ENCODE results near the gene LHFPL3.

The LHFPL3 gene

GRCh38 chr7:104296266-104296665 is 32.1 kb upstream of the LHFPL3 start:
- TF ChIP-seq EGR1 (IDR thresholded peaks at IDR 0.05) (no peak), TAF1 (IDR thresholded peaks at IDR 0.05; ENCODE audit: low read depth) (no peak), REST (IDR thresholded peaks at IDR 0.05; ENCODE audit: low read depth) (no peak), NFIC (IDR thresholded peaks at IDR 0.05) (no peak), EP300 (IDR thresholded peaks at IDR 0.05; ENCODE audit: borderline replicate concordance) (no peak), FOXM1 (IDR thresholded peaks at IDR 0.05; ENCODE audit: borderline replicate concordance, low read depth) (no peak), TEAD4 (IDR thresholded peaks at IDR 0.05) (no peak), RAD21 (IDR thresholded peaks at IDR 0.05; ENCODE audit: low read depth) (no peak), TCF12 (IDR thresholded peaks at IDR 0.05; ENCODE audit: low read depth) (no peak), CREB1 (IDR thresholded peaks at IDR 0.05; ENCODE audit: low read depth) (no peak), CEBPB (IDR thresholded peaks at IDR 0.05) (no peak), USF1 (IDR thresholded peaks at IDR 0.05) (no peak), YY1 (IDR thresholded peaks at IDR 0.05; ENCODE audit: low read depth) (no peak), ZBTB7A (IDR thresholded peaks at IDR 0.05; ENCODE audit: low read depth) (no peak), MAX (IDR thresholded peaks at IDR 0.05) (no peak)

GRCh38 chr7:104296900-104297299 is 31.5 kb upstream of the LHFPL3 start:
- no peak for TF ChIP-seq EGR1 (IDR thresholded peaks at IDR 0.05)
- no peak for TF ChIP-seq FOXM1 (IDR thresholded peaks at IDR 0.05; ENCODE audit: borderline replicate concordance, low read depth)
- no peak for TF ChIP-seq NFIC (IDR thresholded peaks at IDR 0.05)
- no peak for TF ChIP-seq ZBTB7A (IDR thresholded peaks at IDR 0.05; ENCODE audit: low read depth)
- no peak for TF ChIP-seq USF1 (IDR thresholded peaks at IDR 0.05)
- no peak for TF ChIP-seq TAF1 (IDR thresholded peaks at IDR 0.05; ENCODE audit: low read depth)
- TF ChIP-seq RAD21 (IDR thresholded peaks at IDR 0.05; ENCODE audit: low read depth): no peak
- no peak for TF ChIP-seq CEBPB (IDR thresholded peaks at IDR 0.05)
- TF ChIP-seq TCF12 (IDR thresholded peaks at IDR 0.05; ENCODE audit: low read depth): no peak
- TF ChIP-seq EP300 (IDR thresholded peaks at IDR 0.05; ENCODE audit: borderline replicate concordance): no peak
- no peak for TF ChIP-seq CREB1 (IDR thresholded peaks at IDR 0.05; ENCODE audit: low read depth)
- TF ChIP-seq REST (IDR thresholded peaks at IDR 0.05; ENCODE audit: low read depth): no peak

GRCh38 chr7:104299323-104299722 is 29.1 kb upstream of the LHFPL3 start:
- TF ChIP-seq ZBTB7A (IDR thresholded peaks at IDR 0.05; ENCODE audit: low read depth) (no peak), CREB1 (IDR thresholded peaks at IDR 0.05; ENCODE audit: low read depth) (no peak), EGR1 (IDR thresholded peaks at IDR 0.05) (no peak), EP300 (IDR thresholded peaks at IDR 0.05; ENCODE audit: borderline replicate concordance) (no peak), TAF1 (IDR thresholded peaks at IDR 0.05; ENCODE audit: low read depth) (no peak), MAX (IDR thresholded peaks at IDR 0.05) (no peak), YY1 (IDR thresholded peaks at IDR 0.05; ENCODE audit: low read depth) (no peak), REST (IDR thresholded peaks at IDR 0.05; ENCODE audit: low read depth) (no peak), TEAD4 (IDR thresholded peaks at IDR 0.05) (no peak), FOXM1 (IDR thresholded peaks at IDR 0.05; ENCODE audit: borderline replicate concordance, low read depth) (no peak), CEBPB (IDR thresholded peaks at IDR 0.05) (no peak), TCF12 (IDR thresholded peaks at IDR 0.05; ENCODE audit: low read depth) (no peak)

- TF ChIP-seq ZBTB7A (IDR thresholded peaks at IDR 0.05; ENCODE audit: low read depth): no peak
- TF ChIP-seq NFIC (IDR thresholded peaks at IDR 0.05): no peak
- TF ChIP-seq EP300 (IDR thresholded peaks at IDR 0.05; ENCODE audit: borderline replicate concordance): no peak
- no peak for TF ChIP-seq FOXM1 (IDR thresholded peaks at IDR 0.05; ENCODE audit: borderline replicate concordance, low read depth)
- no peak for TF ChIP-seq MAX (IDR thresholded peaks at IDR 0.05)
- no peak for TF ChIP-seq CREB1 (IDR thresholded peaks at IDR 0.05; ENCODE audit: low read depth)
- TF ChIP-seq TEAD4 (IDR thresholded peaks at IDR 0.05): no peak
- no peak for TF ChIP-seq EGR1 (IDR thresholded peaks at IDR 0.05)
- no peak for TF ChIP-seq YY1 (IDR thresholded peaks at IDR 0.05; ENCODE audit: low read depth)
- TF ChIP-seq USF1 (IDR thresholded peaks at IDR 0.05): no peak
These were observed 28.6 kb upstream of the LHFPL3 start for GRCh38 chr7:104299777-104300176.

All from Ishikawa (cell line).